Activated CD4-positive, alpha-beta T cell treated with anti-CD3 and anti-CD28 coated beads, Interleukin-2, Interleukin-6, amounts not matched to agents 100 ng/mL and 50 ng/mL, durations not matched to agents 16 hours and 8 hours (primary cell): ENCODE measurements around the gene RHBDL1.

ENCODE experiments used
- DNase-seq: peaks from one replicate; pipeline ENCODE4 v3.0.0-alpha.2; 2020

RHBDL1 gene

GRCh38 chr16:637081-638018 is 38.1 kb upstream of the RHBDL1 start:
- peak; percentile 95 for DNase-seq

- no peak for DNase-seq
Observed at GRCh38 chr16:638034-638543, 37.4 kb upstream of the RHBDL1 start.

- DNase-seq: no peak
Observed at GRCh38 chr16:638836-639235, 36.6 kb upstream of the RHBDL1 start.

- no peak for DNase-seq
Observed at GRCh38 chr16:640614-641013, 34.9 kb upstream of the RHBDL1 start.

GRCh38 chr16:641326-642188 is 33.9 kb upstream of the RHBDL1 start, which contains the start of gene MCRIP2:
MCRIP2 (plus strand) TSS chr16:641828; CDS start chr16:641992, 164 bp downstream.
- DNase-seq: peak; percentile 89

GRCh38 chr16:642189-643049 is 33.1 kb upstream of the RHBDL1 start:
- peak; percentile 54 for DNase-seq

GRCh38 chr16:643050-643368 is 32.5 kb upstream of the RHBDL1 start:
- no peak for DNase-seq

GRCh38 chr16:644556-644955 is 30.9 kb upstream of the RHBDL1 start:
- no peak for DNase-seq

- no peak for DNase-seq
Observed at GRCh38 chr16:645852-646678, 29.4 kb upstream of the RHBDL1 start.

- no peak for DNase-seq
Observed at GRCh38 chr16:646679-647172, 28.7 kb upstream of the RHBDL1 start.

GRCh38 chr16:647173-647902 is 28.1 kb upstream of the RHBDL1 start:
- DNase-seq: no peak

- peak; percentile 75 for DNase-seq
Observed at GRCh38 chr16:648071-648780, 27.2 kb upstream of the RHBDL1 start.

- DNase-seq: peak; percentile 97
Observed at GRCh38 chr16:648781-649589, 26.5 kb upstream of the RHBDL1 start, which contains the start of gene WDR90. WDR90 (plus strand) TSS chr16:649365; CDS start chr16:649417, 52 bp downstream.

GRCh38 chr16:649631-650030 is 25.8 kb upstream of the RHBDL1 start:
- peak; percentile 41 for DNase-seq

GRCh38 chr16:651844-652243 is 23.6 kb upstream of the RHBDL1 start:
- DNase-seq: no peak

- no peak for DNase-seq
Observed at GRCh38 chr16:652454-653305, 22.8 kb upstream of the RHBDL1 start.

GRCh38 chr16:654034-654433 is 21.4 kb upstream of the RHBDL1 start:
- DNase-seq: no peak

GRCh38 chr16:657487-657886 is 18.0 kb upstream of the RHBDL1 start:
- DNase-seq: no peak
